HEK293 (cell line): ENCODE data around the gene B4GALNT3.

Experiments used
- YY1 ChIP-seq: fragments of 450-650 bp; formaldehyde crosslinking; IDR thresholded peaks from 2 replicates; pipeline ENCODE4 v1.5.1; 2018; ENCODE audit warnings: missing biosample characterization, missing genetic modification characterization
- ZFP41 ChIP-seq: fragments of 450-650 bp; formaldehyde crosslinking; IDR thresholded peaks from 2 replicates; pipeline ENCODE4 v1.5.1; 2016; ENCODE audit warnings: missing biosample characterization, missing genetic modification characterization, borderline replicate concordance
- ZNF292 ChIP-seq: fragments of 450-650 bp; formaldehyde crosslinking; IDR thresholded peaks from 2 replicates; pipeline ENCODE4 v1.5.1; 2016; ENCODE audit warnings: low read depth, missing biosample characterization, missing genetic modification characterization, borderline replicate concordance
- ZNF324 ChIP-seq: fragments of 450-650 bp; formaldehyde crosslinking; IDR thresholded peaks from 2 replicates; pipeline ENCODE4 v1.5.1; 2016; ENCODE audit warnings: missing biosample characterization, missing genetic modification characterization
- ZNF768 ChIP-seq: fragments of 450-650 bp; formaldehyde crosslinking; IDR thresholded peaks from 2 replicates; pipeline ENCODE4 v1.5.1; 2018; ENCODE audit warnings: missing biosample characterization, mild to moderate bottlenecking, missing genetic modification characterization
- ZNF785 ChIP-seq: fragments of 450-650 bp; formaldehyde crosslinking; IDR thresholded peaks from 2 replicates; pipeline ENCODE4 v1.5.1; 2016; ENCODE audit warnings: missing biosample characterization, missing genetic modification characterization
- TF ChIP-seq, protein P1 (sequence below): fragments of 450-650 bp; formaldehyde crosslinking; IDR thresholded peaks from 2 replicates; pipeline ENCODE4 v1.5.1; 2016; ENCODE audit warnings: missing biosample characterization, missing genetic modification characterization
- TF ChIP-seq, protein P2 (sequence below): fragments of 450-650 bp; formaldehyde crosslinking; IDR thresholded peaks from 2 replicates; pipeline ENCODE4 v1.5.1; 2016; ENCODE audit warnings: missing biosample characterization, missing genetic modification characterization
- TF ChIP-seq, protein P3 (sequence below): fragments of 450-650 bp; formaldehyde crosslinking; IDR thresholded peaks from 2 replicates; pipeline ENCODE4 v1.5.1; 2016; ENCODE audit warnings: missing biosample characterization, missing genetic modification characterization, low read depth
- TF ChIP-seq, protein P4 (sequence below): fragments of 450-650 bp; formaldehyde crosslinking; IDR thresholded peaks from 2 replicates; pipeline ENCODE4 v1.5.1; 2016; ENCODE audit warnings: missing biosample characterization, missing genetic modification characterization
- TF ChIP-seq, protein P5 (sequence below): fragments of 450-650 bp; formaldehyde crosslinking; IDR thresholded peaks from 2 replicates; pipeline ENCODE4 v1.5.1; 2016; ENCODE audit warnings: missing biosample characterization, missing genetic modification characterization

DNA sequence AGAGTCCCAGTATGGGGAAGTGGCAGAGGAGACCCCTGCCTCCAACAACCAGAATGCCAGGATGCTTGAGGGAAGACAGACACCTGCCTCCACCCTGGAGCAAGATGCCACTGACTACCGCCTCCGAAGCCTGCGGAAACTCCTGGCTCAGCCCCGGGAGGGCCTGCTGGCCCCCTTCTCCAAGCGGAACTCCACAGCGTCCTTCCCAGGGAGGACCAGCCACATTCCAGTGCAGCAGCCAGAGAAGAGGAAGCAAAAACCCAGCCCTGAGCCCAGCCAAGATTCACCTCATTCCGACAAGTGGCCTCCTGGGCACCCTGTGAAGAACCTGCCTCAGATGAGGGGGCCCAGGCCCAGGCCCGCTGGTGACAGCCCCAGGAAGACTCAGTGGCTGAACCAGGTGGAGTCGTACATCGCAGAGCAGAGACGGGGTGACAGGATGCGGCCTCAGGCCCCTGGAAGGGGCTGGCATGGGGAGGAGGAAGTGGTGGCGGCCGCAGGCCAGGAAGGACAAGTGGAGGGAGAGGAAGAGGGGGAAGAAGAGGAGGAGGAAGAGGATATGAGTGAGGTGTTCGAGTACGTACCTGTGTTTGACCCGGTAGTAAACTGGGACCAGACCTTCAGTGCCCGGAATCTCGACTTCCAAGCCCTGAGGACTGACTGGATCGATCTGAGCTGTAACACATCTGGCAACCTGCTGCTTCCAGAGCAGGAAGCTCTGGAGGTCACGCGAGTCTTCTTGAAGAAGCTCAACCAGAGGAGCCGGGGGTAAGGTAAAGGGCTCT lies 93.7 kb downstream of the B4GALNT3 start:
- TF ChIP-seq, protein P1, sequence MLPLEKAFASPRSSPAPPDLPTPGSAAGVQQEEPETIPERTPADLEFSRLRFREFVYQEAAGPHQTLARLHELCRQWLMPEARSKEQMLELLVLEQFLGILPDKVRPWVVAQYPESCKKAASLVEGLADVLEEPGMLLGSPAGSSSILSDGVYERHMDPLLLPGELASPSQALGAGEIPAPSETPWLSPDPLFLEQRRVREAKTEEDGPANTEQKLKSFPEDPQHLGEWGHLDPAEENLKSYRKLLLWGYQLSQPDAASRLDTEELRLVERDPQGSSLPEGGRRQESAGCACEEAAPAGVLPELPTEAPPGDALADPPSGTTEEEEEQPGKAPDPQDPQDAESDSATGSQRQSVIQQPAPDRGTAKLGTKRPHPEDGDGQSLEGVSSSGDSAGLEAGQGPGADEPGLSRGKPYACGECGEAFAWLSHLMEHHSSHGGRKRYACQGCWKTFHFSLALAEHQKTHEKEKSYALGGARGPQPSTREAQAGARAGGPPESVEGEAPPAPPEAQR = no peak
- TF ChIP-seq, protein P2, sequence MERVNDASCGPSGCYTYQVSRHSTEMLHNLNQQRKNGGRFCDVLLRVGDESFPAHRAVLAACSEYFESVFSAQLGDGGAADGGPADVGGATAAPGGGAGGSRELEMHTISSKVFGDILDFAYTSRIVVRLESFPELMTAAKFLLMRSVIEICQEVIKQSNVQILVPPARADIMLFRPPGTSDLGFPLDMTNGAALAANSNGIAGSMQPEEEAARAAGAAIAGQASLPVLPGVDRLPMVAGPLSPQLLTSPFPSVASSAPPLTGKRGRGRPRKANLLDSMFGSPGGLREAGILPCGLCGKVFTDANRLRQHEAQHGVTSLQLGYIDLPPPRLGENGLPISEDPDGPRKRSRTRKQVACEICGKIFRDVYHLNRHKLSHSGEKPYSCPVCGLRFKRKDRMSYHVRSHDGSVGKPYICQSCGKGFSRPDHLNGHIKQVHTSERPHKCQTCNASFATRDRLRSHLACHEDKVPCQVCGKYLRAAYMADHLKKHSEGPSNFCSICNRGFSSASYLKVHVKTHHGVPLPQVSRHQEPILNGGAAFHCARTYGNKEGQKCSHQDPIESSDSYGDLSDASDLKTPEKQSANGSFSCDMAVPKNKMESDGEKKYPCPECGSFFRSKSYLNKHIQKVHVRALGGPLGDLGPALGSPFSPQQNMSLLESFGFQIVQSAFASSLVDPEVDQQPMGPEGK (tag by site-specific recombination) = no peak
- TF ChIP-seq ZNF768 (tag by site-specific recombination) = no peak
- TF ChIP-seq ZNF292 (tag by site-specific recombination) = no peak
- TF ChIP-seq, protein P3, sequence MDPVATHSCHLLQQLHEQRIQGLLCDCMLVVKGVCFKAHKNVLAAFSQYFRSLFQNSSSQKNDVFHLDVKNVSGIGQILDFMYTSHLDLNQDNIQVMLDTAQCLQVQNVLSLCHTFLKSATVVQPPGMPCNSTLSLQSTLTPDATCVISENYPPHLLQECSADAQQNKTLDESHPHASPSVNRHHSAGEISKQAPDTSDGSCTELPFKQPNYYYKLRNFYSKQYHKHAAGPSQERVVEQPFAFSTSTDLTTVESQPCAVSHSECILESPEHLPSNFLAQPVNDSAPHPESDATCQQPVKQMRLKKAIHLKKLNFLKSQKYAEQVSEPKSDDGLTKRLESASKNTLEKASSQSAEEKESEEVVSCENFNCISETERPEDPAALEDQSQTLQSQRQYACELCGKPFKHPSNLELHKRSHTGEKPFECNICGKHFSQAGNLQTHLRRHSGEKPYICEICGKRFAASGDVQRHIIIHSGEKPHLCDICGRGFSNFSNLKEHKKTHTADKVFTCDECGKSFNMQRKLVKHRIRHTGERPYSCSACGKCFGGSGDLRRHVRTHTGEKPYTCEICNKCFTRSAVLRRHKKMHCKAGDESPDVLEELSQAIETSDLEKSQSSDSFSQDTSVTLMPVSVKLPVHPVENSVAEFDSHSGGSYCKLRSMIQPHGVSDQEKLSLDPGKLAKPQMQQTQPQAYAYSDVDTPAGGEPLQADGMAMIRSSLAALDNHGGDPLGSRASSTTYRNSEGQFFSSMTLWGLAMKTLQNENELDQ (tag by site-specific recombination) = no peak
- TF ChIP-seq, protein P4, sequence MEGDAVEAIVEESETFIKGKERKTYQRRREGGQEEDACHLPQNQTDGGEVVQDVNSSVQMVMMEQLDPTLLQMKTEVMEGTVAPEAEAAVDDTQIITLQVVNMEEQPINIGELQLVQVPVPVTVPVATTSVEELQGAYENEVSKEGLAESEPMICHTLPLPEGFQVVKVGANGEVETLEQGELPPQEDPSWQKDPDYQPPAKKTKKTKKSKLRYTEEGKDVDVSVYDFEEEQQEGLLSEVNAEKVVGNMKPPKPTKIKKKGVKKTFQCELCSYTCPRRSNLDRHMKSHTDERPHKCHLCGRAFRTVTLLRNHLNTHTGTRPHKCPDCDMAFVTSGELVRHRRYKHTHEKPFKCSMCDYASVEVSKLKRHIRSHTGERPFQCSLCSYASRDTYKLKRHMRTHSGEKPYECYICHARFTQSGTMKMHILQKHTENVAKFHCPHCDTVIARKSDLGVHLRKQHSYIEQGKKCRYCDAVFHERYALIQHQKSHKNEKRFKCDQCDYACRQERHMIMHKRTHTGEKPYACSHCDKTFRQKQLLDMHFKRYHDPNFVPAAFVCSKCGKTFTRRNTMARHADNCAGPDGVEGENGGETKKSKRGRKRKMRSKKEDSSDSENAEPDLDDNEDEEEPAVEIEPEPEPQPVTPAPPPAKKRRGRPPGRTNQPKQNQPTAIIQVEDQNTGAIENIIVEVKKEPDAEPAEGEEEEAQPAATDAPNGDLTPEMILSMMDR (tag by site-specific recombination) = no peak
- TF ChIP-seq YY1 (tag by site-specific recombination) = no peak
- no peak for TF ChIP-seq ZNF785 (tag by site-specific recombination)
- TF ChIP-seq ZFP41 (tag by site-specific recombination) = no peak
- no peak for TF ChIP-seq ZNF324 (tag by site-specific recombination)
- TF ChIP-seq, protein P5, sequence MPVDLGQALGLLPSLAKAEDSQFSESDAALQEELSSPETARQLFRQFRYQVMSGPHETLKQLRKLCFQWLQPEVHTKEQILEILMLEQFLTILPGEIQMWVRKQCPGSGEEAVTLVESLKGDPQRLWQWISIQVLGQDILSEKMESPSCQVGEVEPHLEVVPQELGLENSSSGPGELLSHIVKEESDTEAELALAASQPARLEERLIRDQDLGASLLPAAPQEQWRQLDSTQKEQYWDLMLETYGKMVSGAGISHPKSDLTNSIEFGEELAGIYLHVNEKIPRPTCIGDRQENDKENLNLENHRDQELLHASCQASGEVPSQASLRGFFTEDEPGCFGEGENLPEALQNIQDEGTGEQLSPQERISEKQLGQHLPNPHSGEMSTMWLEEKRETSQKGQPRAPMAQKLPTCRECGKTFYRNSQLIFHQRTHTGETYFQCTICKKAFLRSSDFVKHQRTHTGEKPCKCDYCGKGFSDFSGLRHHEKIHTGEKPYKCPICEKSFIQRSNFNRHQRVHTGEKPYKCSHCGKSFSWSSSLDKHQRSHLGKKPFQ (tag by site-specific recombination) = no peak
